Amniotic epithelial cell (primary cell): Measurements from ENCODE around the gene BRSK2.
"Not testable (repeated sequence)": the region's sequence is repeated elsewhere in the genome, so short reads cannot be mapped to it uniquely, and the experiment has no call there.

Source experiments
- DNase-seq: peaks from one replicate; pipeline ENCODE4 v3.0.0-alpha.2; 2010; ENCODE audit warnings: low read depth

Gene BRSK2

GRCh38 chr11:1500466-1501420 is 111.0 kb downstream of the BRSK2 start:
- no peak for DNase-seq

GRCh38 chr11:1501421-1502167 is 111.9 kb downstream of the BRSK2 start:
- no peak for DNase-seq

GRCh38 chr11:1502168-1502953 is 112.6 kb downstream of the BRSK2 start:
- DNase-seq = no peak

- no peak for DNase-seq
Observed at GRCh38 chr11:1502954-1503707, 113.4 kb downstream of the BRSK2 start.

GRCh38 chr11:1503708-1504104 is 114.0 kb downstream of the BRSK2 start:
- no peak for DNase-seq

- peak; percentile 41 for DNase-seq
Observed at GRCh38 chr11:1504138-1504537, 114.4 kb downstream of the BRSK2 start.

GRCh38 chr11:1504581-1505290 is 115.0 kb downstream of the BRSK2 start:
- DNase-seq = no peak

GRCh38 chr11:1505480-1505879 is 115.7 kb downstream of the BRSK2 start:
- DNase-seq = no peak

GRCh38 chr11:1506981-1507380 is 117.2 kb downstream of the BRSK2 start:
- no peak for DNase-seq

GRCh38 chr11:1507381-1508140 is 117.8 kb downstream of the BRSK2 start:
- DNase-seq = no peak

GRCh38 chr11:1508491-1508891 is 118.8 kb downstream of the BRSK2 start:
- DNase-seq = no peak

- DNase-seq = peak; percentile 38
Observed at GRCh38 chr11:1508986-1509385, 119.3 kb downstream of the BRSK2 start.

- DNase-seq = peak; percentile 60
Observed at GRCh38 chr11:1509626-1510255, 120.0 kb downstream of the BRSK2 start.

- DNase-seq = not testable (repeated sequence)
Observed at GRCh38 chr11:1510351-1510750, 120.6 kb downstream of the BRSK2 start.

GRCh38 chr11:1510928-1511327 is 121.2 kb downstream of the BRSK2 start:
- DNase-seq = peak; percentile 33

GRCh38 chr11:1511937-1512496 is 122.3 kb downstream of the BRSK2 start:
- no peak for DNase-seq
